ENCODE results near the gene PPP1R14C. TPM values are rescaled to one million over a fixed set of nuclear protein-coding genes. Genes with fewer than 3 reads are reported as not detected.

PPP1R14C gene
- total RNA-seq, 1 experiment from 2014 or later, result not detected

DNA sequence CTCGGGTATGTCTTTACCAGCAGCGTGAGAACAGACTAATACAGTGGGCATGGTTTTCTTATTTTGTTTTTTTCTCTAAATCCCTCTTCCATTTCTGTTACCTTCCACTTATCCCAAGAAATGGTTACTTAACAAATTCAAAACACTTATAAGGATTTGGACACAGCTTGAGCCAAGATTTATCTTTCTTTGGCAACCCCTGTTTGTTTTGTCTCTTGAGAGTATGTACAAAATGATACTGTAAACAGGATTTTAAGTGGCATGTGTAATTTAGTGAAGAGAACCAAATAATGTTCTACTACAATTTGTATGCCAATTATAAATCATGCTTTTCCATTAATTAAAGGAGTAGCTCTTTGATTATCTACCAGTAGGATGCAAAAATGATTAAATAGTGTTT lies 51.4 kb downstream of the PPP1R14C start:
- no peak for DNase-seq (ENCODE audit: low read depth)

DNA sequence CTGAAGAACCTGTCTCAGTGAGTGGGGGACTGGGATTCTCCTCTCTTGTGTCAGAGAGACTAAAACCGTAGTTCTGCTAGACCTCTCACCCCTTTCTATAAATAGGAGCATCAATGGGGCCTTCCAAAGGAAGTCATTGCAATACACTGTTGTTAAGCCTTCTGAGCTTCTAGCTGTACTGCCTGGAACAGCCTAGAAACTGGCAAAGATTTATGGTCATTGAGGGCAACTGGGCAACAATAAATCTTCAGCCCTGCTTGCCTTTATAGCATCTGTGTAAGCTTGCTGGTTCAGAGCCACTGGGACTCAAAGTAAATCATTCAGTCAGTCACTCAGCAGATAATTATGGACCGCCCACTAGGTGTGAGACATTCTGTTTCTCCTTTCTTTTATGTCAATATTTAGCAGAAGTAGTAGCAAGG lies 53.2 kb downstream of the PPP1R14C start:
- no peak for DNase-seq (ENCODE audit: low read depth)

DNA sequence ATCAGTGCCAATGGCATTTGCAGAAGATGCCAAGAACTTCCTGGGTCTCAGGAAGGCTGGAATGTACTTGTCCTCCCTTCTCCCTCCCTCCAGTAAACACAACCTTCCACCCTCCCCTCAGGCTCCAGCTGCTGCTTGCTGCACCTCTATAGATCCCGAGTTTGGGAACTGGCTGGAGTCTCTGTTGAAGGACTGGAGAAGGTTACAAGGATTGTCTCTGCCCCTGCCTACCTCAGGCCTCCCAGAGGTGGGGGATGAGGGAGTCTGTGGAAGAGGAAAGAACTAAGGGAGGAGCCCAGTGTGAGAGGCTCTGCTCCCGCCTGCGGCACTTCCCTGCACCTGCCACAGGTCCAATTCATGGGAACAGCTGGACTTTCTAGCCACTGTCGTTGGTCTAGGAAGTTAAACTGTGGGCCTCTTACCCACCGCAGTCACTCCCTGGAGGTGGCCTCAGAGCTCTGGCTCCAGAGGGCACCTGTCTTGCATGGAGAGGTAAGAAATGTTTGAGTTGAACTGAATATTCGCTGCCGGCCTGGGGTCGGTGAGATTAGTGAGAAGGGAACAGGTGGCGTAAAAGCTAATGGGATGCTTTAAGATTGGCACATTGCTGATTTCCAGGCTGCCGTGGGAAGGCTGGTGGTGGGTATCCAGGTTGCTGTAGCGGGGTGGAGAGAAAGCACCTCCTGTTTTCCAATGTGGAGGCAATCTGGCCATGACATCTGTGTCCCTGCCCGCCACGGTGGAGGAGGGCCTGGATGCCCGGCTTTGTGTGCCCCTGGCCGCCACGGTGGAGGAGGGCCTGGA lies 54.3 kb downstream of the PPP1R14C start:
- DNase-seq (ENCODE audit: low read depth), result no peak

DNA sequence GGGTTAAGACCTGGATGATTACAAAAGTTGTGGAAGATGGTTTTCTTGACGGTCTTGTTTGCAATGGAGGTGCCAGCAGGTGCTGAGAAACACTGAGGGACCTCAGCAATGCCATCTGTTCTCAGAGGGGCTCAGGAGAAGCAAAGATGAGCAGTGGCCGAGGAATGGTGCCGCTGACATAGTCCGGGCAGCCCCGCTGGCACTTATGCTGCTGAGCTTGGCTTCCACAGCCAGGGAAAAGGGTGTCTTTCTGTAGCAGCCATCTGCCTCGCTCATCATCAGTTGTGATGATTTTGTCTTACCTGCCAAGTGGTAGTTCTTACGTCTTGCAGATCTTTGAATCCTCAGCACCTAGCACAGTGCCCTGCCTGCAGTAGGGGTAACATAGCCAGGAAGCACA lies 55.7 kb downstream of the PPP1R14C start:
- no peak for DNase-seq (ENCODE audit: low read depth)

GRCh38 chr6:150199241-150199640 lies 56.4 kb downstream of the PPP1R14C start:
- no peak for DNase-seq (ENCODE audit: low read depth)

GRCh38 chr6:150200428-150201100 lies 57.7 kb downstream of the PPP1R14C start:
- DNase-seq (ENCODE audit: low read depth), result no peak

DNA sequence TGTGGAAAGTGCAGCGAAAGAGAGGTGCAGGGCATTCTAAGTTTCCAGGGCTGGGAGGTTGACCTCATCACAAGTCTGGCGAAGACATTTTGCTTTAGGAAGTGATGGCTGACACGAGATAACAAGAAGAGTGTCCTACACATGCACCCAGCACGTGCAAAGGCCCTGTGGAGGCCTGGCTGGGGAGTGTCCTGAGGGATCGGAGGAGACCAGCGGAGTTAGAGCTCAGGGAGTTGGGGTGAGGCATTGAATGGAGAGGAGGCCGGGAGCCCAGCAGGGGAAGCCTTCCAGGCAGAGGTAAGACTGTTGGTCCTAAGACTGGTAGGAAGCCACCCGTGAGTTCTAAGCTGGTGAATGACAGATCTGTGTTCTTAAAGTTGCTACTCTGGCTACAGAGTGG lies 58.4 kb downstream of the PPP1R14C start:
- DNase-seq (ENCODE audit: low read depth), result no peak

GRCh38 chr6:150201772-150202329 lies 59.0 kb downstream of the PPP1R14C start:
- no peak for DNase-seq (ENCODE audit: low read depth)

DNA sequence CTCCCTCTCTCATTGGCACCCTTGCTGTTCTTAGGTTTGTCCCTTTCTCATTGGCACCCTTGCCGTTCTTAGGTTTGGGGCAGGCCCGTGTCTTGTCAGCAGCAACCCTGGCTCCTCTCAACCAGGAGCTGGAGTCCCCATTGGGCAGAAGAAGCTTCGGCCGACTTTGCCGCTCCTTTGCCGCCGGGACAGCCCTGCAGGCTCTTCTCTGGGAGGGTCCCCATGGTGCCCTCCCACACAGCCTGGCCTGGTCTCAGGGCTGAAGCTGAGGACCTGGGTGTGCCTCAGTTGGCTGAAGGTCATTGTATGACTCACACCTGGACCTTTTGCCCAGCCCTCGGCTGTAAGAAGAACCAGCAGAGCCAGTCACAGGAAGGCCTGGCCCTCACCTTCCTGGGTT lies 59.6 kb downstream of the PPP1R14C start:
- DNase-seq (ENCODE audit: low read depth), result no peak

DNA sequence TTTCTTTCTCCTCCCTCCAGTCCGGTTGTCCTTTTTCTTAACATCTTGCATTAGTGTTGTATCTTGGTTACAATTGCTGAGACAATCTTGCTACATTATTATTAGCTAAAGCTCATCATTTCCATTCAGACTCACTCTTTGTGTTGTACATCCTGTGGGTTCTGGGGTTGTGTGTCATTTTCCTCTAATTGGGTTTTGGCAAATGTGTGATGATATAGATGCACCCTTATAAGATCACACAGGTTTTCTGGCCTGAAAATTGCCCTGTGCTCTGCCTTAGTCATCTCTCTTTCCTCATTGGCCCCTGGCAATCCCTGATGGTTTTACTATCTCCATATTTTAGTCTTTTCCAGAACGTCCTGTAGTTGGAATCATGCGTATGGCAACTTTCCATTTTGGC lies 60.1 kb downstream of the PPP1R14C start:
- no peak for DNase-seq (ENCODE audit: low read depth)

DNA sequence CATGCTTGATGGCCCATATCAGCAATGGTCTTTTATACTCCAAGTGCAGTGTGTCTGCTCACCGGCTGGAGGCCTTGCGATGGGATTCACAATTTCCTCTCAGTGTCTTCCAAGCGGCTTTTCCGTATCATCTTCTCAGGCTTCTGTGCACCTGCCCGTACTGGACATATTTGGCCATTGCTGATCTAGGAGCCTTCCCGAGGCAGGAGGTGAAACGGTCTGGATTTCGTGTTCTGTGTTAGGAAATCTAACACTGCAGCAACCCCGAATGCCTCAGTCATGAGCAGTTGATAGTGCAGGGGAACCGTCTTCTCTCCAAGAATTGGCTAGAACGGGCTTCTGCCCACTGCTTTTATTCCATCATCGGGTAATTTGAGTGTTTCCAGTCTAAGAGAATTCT lies 60.5 kb downstream of the PPP1R14C start:
- DNase-seq (ENCODE audit: low read depth), result no peak

DNA sequence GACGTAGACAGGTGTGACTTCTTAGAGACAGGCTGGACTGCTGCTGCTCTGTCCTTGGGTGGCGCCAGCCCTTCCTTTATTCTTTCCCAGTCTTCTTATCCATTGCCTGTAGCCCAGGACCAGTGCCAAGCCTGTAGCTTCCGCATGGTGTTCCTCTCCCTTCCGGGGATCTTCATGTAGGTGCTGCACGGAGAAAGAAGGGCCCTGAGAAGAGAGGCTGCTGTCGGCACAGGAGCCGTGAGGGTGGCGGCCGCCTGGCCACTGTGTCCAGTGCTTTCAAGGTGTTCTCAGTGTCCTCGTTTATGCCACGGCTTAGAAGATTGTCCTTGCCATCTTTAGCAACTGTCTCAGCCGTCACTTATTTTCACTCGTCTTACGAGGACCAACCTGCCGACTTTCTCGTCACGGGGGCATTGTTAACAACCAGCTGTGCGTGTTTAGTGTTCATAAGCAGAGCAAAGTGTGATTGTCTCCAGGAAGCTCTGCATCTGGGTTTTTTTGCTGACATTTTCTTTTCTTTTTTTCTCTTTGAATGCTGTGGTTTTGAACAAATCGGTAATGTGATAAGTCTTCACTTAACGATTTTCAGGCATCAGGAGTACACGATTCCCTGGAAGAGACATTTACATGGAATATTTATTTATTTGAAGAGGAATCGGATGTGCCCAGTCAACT lies 61.2 kb downstream of the PPP1R14C start:
- no peak for DNase-seq (ENCODE audit: low read depth)

DNA sequence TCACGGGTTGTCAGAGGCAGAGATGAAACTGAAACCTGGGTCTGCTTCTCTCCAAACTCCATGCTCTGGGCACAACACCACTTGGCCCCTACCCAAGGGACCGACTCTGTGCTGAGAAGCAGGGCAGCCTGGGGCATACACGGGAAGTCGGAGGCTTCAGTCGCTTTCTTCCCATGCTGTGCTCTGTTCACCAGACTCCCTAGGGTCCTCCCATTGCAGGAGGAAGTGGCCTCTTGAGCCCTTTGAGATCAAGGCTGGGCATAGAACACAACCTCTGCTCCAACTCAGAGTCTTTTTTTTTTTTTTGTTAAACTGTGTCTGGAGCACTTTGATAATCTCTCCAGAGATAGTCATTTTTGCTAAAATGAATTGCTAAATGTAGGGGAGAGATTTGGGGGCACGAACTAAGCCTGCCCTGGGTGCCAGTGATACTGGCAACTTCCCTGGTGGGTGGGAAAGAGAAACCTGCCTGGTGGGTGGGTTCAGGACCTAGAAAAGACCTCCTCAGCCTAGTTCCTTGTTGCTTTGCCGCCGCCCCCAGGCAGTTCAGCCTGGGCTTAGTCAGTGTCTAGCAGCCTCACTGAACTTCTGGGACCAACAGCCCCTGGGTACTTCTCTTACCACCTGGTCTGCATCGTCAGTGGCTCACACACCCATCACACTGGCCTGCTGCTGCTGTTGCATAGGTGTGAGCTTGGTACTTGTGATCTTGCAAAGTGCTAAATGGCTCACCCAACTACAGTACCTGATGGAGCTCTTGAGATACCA lies 62.0 kb downstream of the PPP1R14C start:
- DNase-seq (ENCODE audit: low read depth), result no peak

DNA sequence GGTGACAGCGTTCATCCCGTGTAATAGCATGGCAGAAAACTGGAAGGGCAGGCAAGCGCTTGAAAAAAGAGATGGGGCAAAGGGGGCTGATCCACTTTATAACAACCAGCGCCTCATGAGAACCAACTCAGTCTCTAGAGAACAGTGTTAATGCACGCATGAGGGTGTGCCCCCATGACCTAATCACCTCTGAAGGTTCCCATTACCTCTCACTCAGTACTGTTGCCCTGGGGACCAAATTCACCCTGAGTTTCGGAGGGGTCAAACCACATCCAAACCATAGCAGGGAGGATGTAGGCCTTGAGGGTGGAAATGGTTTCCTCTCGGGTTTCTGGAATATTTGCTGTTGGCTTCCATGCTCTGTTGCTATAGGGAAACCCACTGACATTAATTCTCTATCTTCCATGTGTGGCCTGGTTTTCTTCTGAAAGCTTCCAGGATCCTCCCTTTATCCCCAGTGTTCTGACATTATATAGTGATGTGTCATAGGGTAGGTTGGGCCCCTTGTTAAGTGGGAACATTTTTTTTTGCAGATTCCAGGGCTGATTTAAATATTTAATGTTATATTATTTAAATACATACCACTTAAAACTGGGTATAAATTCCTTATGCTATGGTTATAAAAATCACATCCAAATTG lies 65.2 kb downstream of the PPP1R14C start:
- DNase-seq (ENCODE audit: low read depth), result peak; percentile 48

DNA sequence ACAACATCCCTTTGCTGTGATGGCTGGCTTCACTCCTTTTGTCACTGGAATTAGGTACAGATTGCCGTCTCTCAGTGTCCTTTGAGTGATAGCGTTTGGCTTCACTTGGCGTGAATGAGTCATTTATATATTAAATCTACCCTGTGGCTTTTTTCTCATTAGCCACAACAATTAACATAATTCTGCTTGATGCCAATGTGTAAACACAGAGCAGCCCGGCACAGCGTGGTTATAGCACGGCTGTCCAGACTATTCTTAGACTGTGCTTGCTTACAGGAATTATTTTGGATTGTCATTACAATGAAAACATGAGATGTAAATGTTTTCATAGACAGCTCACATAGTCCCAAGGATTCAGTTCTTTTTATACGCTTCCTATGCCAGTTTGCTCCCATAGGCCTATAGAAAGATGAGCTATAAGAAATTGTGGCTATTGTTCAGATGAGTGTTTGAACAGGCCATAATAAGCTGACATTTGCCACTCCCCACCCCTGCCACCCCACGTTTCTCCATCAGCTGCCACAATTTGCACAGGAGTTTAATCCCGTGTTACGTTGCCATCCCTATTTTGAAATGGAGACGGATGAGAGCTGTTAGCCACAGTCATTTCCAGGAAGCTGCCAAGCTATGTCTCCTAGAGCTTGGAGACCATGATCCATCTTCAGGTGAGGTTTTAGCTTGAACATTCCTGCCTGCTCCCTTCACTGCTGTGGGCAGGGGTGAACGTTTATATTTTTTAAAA lies 65.9 kb downstream of the PPP1R14C start:
- peak; percentile 5 for DNase-seq (ENCODE audit: low read depth)

DNA sequence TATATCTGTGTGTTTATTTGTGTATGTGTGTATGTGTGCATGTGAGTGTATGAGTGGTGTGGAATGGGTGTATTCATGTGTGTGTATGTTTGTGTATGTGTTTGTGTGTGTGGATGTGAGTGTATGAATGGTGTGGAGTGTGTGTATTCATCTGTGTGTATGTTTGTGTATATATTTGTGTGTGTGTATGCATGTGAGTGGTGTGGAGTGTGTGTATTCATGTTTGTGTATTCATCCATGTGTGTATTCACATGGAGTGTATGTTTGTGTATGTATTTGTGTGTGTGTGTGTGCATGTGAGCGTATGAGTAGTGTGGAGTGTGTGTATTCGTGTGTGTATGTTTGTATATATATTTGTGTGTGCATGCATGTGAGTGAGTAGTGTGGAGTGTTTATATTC lies 66.6 kb downstream of the PPP1R14C start:
- no peak for DNase-seq (ENCODE audit: low read depth)

- peak; percentile 10 for DNase-seq (ENCODE audit: low read depth)
These were observed 69.1 kb downstream of the PPP1R14C start for GRCh38 chr6:150211700-150212511.

- no peak for DNase-seq (ENCODE audit: low read depth)
These were observed 69.9 kb downstream of the PPP1R14C start for GRCh38 chr6:150212778-150213177.

DNA sequence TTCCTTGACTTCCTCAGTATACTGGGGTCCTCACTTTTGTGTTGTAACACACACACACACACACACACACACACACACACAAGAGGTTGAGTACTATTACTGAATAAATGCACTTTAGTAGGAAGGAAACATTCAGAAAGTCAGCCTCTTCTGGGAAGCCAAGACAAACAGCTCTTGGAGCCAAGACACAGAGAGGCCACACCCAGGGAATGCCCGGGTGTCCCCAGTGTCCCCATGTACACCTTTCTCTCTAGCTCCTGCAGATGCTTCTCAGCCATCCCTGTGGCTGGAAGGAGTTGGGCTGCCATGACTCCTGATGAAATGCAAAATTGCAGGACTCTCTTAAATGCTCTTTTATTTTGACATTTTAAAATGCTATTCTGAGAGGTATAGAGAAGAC lies 70.5 kb downstream of the PPP1R14C start:
- no peak for DNase-seq (ENCODE audit: low read depth)

- DNase-seq (ENCODE audit: low read depth), result no peak
These were observed 71.5 kb downstream of the PPP1R14C start for GRCh38 chr6:150214310-150214709.

Data from RPMI7951 (cell line).